ENCODE results near the gene PRDM12. TPM values are rescaled to one million over a fixed set of nuclear protein-coding genes. Genes with fewer than 3 reads are reported as not detected.

Gene PRDM12
- total RNA-seq = 0.21 and 0.28 TPM in 2 replicates

GRCh38 chr9:130664251-130665028 lies at the start of gene PRDM12:
Gene PRDM12 (plus strand): TSS chr9:130664594. CDS start chr9:130664654, 60 bp downstream.
- no peak for DNase-seq (ENCODE audit: low spot score)

GRCh38 chr9:130616451-130616850 lies 47.9 kb upstream of the PRDM12 start:
- H3K9me3 Mint-ChIP-seq = no peaks in the 10 kb centered on the region
- no peaks in the 10 kb centered on the region for H3K4me1 Mint-ChIP-seq (ENCODE audit: low read depth)
- DNase-seq (ENCODE audit: low spot score) = no peak
- no peak overlapping the region for H3K27ac Mint-ChIP-seq
- intact Hi-C loops (cut with micrococcal nuclease) = no loop called here
- no peak overlapping the region for H3K4me3 Mint-ChIP-seq (ENCODE audit: low read depth)
- peaks cover 64% of the 10 kb centered on the region for H3K36me3 Mint-ChIP-seq (ENCODE audit: low read depth)
- H3K27me3 Mint-ChIP-seq (ENCODE audit: low read depth) = no peaks in the 10 kb centered on the region

More at GRCh38 chr9:130664251-130665028, at the start of gene PRDM12:
- Mint-ChIP-seq H3K9me3 (no peaks in the 10 kb centered on the region), H3K27ac (peak within 1 kb of the TSS; percentile 69), H3K27me3 (ENCODE audit: low read depth) (peaks cover 50% of the 10 kb centered on the region), H3K4me3 (ENCODE audit: low read depth) (no peak within 1 kb of the TSS), H3K4me1 (ENCODE audit: low read depth) (peaks cover 3% of the 10 kb centered on the region), H3K36me3 (ENCODE audit: low read depth) (no peaks in the 10 kb centered on the region)
- intact Hi-C loops (cut with micrococcal nuclease) = loop anchor here (5.0 kb wide), 1 partner anchor 1748 kb away; the partner anchor contains the start of gene CFAP77

- intact Hi-C loops (cut with micrococcal nuclease) = no loop called here
Measured at GRCh38 chr9:130623466-130623865, 40.9 kb upstream of the PRDM12 start.

GRCh38 chr9:130624154-130624553 lies 40.2 kb upstream of the PRDM12 start:
- Mint-ChIP-seq H3K9me3 (no peaks in the 10 kb centered on the region), H3K4me1 (ENCODE audit: low read depth) (no peaks in the 10 kb centered on the region), H3K27me3 (ENCODE audit: low read depth) (no peaks in the 10 kb centered on the region), H3K27ac (no peak overlapping the region), H3K4me3 (ENCODE audit: low read depth) (no peak overlapping the region), H3K36me3 (ENCODE audit: low read depth) (peaks cover 57% of the 10 kb centered on the region)
- intact Hi-C loops (cut with micrococcal nuclease) = no loop called here
- DNase-seq (ENCODE audit: low spot score) = no peak

More at GRCh38 chr9:130623466-130623865, 40.9 kb upstream of the PRDM12 start:
- no peaks in the 10 kb centered on the region for H3K4me1 Mint-ChIP-seq (ENCODE audit: low read depth)
- H3K4me3 Mint-ChIP-seq (ENCODE audit: low read depth) = no peak overlapping the region
- H3K27ac Mint-ChIP-seq = no peak overlapping the region
- H3K27me3 Mint-ChIP-seq (ENCODE audit: low read depth) = no peaks in the 10 kb centered on the region
- H3K9me3 Mint-ChIP-seq = no peaks in the 10 kb centered on the region
- no peak for DNase-seq (ENCODE audit: low spot score)
- H3K36me3 Mint-ChIP-seq (ENCODE audit: low read depth) = peaks cover 59% of the 10 kb centered on the region

- no peaks in the 10 kb centered on the region for H3K9me3 Mint-ChIP-seq
- no peak for DNase-seq (ENCODE audit: low spot score)
- H3K27me3 Mint-ChIP-seq (ENCODE audit: low read depth) = no peaks in the 10 kb centered on the region
- peaks cover 44% of the 10 kb centered on the region for H3K36me3 Mint-ChIP-seq (ENCODE audit: low read depth)
- H3K4me1 Mint-ChIP-seq (ENCODE audit: low read depth) = no peaks in the 10 kb centered on the region
- H3K27ac Mint-ChIP-seq = no peak overlapping the region
- H3K4me3 Mint-ChIP-seq (ENCODE audit: low read depth) = no peak overlapping the region
- intact Hi-C loops (cut with micrococcal nuclease) = no loop called here
Measured at GRCh38 chr9:130626249-130626996, 38.0 kb upstream of the PRDM12 start.

- intact Hi-C loops (cut with micrococcal nuclease) = no loop called here
- no peak for DNase-seq (ENCODE audit: low spot score)
- no peak overlapping the region for H3K27ac Mint-ChIP-seq
- H3K4me1 Mint-ChIP-seq (ENCODE audit: low read depth) = no peaks in the 10 kb centered on the region
- H3K36me3 Mint-ChIP-seq (ENCODE audit: low read depth) = peaks cover 49% of the 10 kb centered on the region
- H3K9me3 Mint-ChIP-seq = no peaks in the 10 kb centered on the region
- no peak overlapping the region for H3K4me3 Mint-ChIP-seq (ENCODE audit: low read depth)
- no peaks in the 10 kb centered on the region for H3K27me3 Mint-ChIP-seq (ENCODE audit: low read depth)
Measured at GRCh38 chr9:130627051-130627450, 37.3 kb upstream of the PRDM12 start.

GRCh38 chr9:130627896-130628792 lies 36.2 kb upstream of the PRDM12 start:
- Mint-ChIP-seq H3K4me1 (ENCODE audit: low read depth) (no peaks in the 10 kb centered on the region), H3K9me3 (no peaks in the 10 kb centered on the region), H3K36me3 (ENCODE audit: low read depth) (peaks cover 47% of the 10 kb centered on the region), H3K4me3 (ENCODE audit: low read depth) (no peak overlapping the region), H3K27me3 (ENCODE audit: low read depth) (no peaks in the 10 kb centered on the region), H3K27ac (no peak overlapping the region)
- DNase-seq (ENCODE audit: low spot score) = no peak
- intact Hi-C loops (cut with micrococcal nuclease) = no loop called here

- intact Hi-C loops (cut with micrococcal nuclease) = no loop called here
- no peak overlapping the region for H3K27ac Mint-ChIP-seq
- no peaks in the 10 kb centered on the region for H3K4me1 Mint-ChIP-seq (ENCODE audit: low read depth)
- H3K9me3 Mint-ChIP-seq = no peaks in the 10 kb centered on the region
- H3K27me3 Mint-ChIP-seq (ENCODE audit: low read depth) = no peaks in the 10 kb centered on the region
- no peak for DNase-seq (ENCODE audit: low spot score)
- no peak overlapping the region for H3K4me3 Mint-ChIP-seq (ENCODE audit: low read depth)
- H3K36me3 Mint-ChIP-seq (ENCODE audit: low read depth) = peaks cover 44% of the 10 kb centered on the region
Measured at GRCh38 chr9:130629443-130630070, 34.8 kb upstream of the PRDM12 start.

GRCh38 chr9:130630071-130630450 lies 34.3 kb upstream of the PRDM12 start:
- Mint-ChIP-seq H3K9me3 (no peaks in the 10 kb centered on the region), H3K4me1 (ENCODE audit: low read depth) (no peaks in the 10 kb centered on the region), H3K27ac (no peak overlapping the region), H3K27me3 (ENCODE audit: low read depth) (no peaks in the 10 kb centered on the region), H3K36me3 (ENCODE audit: low read depth) (peaks cover 44% of the 10 kb centered on the region), H3K4me3 (ENCODE audit: low read depth) (no peak overlapping the region)
- no peak for DNase-seq (ENCODE audit: low spot score)
- intact Hi-C loops (cut with micrococcal nuclease) = no loop called here

GRCh38 chr9:130630506-130631330 lies 33.7 kb upstream of the PRDM12 start:
- intact Hi-C loops (cut with micrococcal nuclease) = no loop called here
- H3K4me1 Mint-ChIP-seq (ENCODE audit: low read depth) = no peaks in the 10 kb centered on the region
- H3K36me3 Mint-ChIP-seq (ENCODE audit: low read depth) = peaks cover 39% of the 10 kb centered on the region
- no peak overlapping the region for H3K27ac Mint-ChIP-seq
- no peaks in the 10 kb centered on the region for H3K9me3 Mint-ChIP-seq
- DNase-seq (ENCODE audit: low spot score) = no peak
- H3K27me3 Mint-ChIP-seq (ENCODE audit: low read depth) = no peaks in the 10 kb centered on the region
- H3K4me3 Mint-ChIP-seq (ENCODE audit: low read depth) = no peak overlapping the region

GRCh38 chr9:130631331-130632080 lies 32.9 kb upstream of the PRDM12 start:
- Mint-ChIP-seq H3K27me3 (ENCODE audit: low read depth) (no peaks in the 10 kb centered on the region), H3K4me3 (ENCODE audit: low read depth) (no peak overlapping the region), H3K9me3 (no peaks in the 10 kb centered on the region), H3K27ac (no peak overlapping the region), H3K4me1 (ENCODE audit: low read depth) (no peaks in the 10 kb centered on the region), H3K36me3 (ENCODE audit: low read depth) (peaks cover 31% of the 10 kb centered on the region)
- intact Hi-C loops (cut with micrococcal nuclease) = no loop called here
- DNase-seq (ENCODE audit: low spot score) = no peak
